Gastroesophageal sphincter (tissue), 4 donors: Measurements from ENCODE around the gene SETSIP. TPM values are rescaled to one million over a fixed set of nuclear protein-coding genes. Genes with fewer than 3 reads are reported as not detected.

Experiments
- ATAC-seq: fragments of 150-250 bp; one replicate; pipeline ENCODE4 v1.9.1; 2016; ENCODE audit warnings: mild to moderate bottlenecking, moderate library complexity
- H3K27ac ChIP-seq, 4 donors: fragments of 200-600 bp; sonication (generic) in 3 of 4; 1 replicate in 3 of 4; 2 replicates in 1 of 4; pipeline ENCODE4 v1.5.1; 2016 to 2019
- H3K27me3 ChIP-seq: fragments of 200-600 bp; sonication (generic); one replicate; pipeline ENCODE4 v1.5.1; 2019
- H3K36me3 ChIP-seq, 2 donors: fragments of 200-600 bp; sonication (generic); one replicate each; pipeline ENCODE4 v1.5.1; 2019; ENCODE audit warnings: control low read depth in 1 of 2
- H3K4me1 ChIP-seq, 3 donors: fragments of 200-600 bp; sonication (generic); 1 replicate in 2 of 3; 2 replicates in 1 of 3; pipeline ENCODE4 v1.5.1; 2016 to 2019; ENCODE audit warnings: control low read depth in 2 of 3
- H3K4me3 ChIP-seq, 2 donors: fragments of 200-600 bp; sonication (generic); one replicate each; pipeline ENCODE4 v1.5.1; 2019; ENCODE audit warnings: mild to moderate bottlenecking in 1 of 2, moderate library complexity in 1 of 2
- H3K9me3 ChIP-seq, 3 donors: fragments of 200-600 bp; sonication (generic); one replicate each; pipeline ENCODE4 v1.5.1; 2017 to 2019; ENCODE audit warnings: control low read depth in 2 of 3
- CTCF ChIP-seq, 4 experiments: fragments of 200-600 bp in 2 of 4; fragments of 450-650 bp in 2 of 4; sonication (generic) in 1 of 4; IDR thresholded peaks; one replicate each; pipeline ENCODE4 v1.5.1; 2017 to 2019; ENCODE audit warnings: antibody characterized with exemption in 4 of 4, mild to moderate bottlenecking in 2 of 4, moderate library complexity in 2 of 4
- EP300 ChIP-seq: sonication (generic); formaldehyde crosslinking; IDR thresholded peaks from one replicate; pipeline ENCODE4 v1.6.1; 2017; ENCODE audit warnings: antibody characterized with exemption, mild to moderate bottlenecking
- POLR2A ChIP-seq, 2 donors: fragments of 450-650 bp; IDR thresholded peaks; one replicate each; pipeline ENCODE4 v1.6.1; 2017; ENCODE audit warnings: antibody characterized with exemption in 2 of 2, mild to moderate bottlenecking in 2 of 2, moderate library complexity in 1 of 2
- POLR2AphosphoS5 ChIP-seq: sonication (generic); formaldehyde crosslinking; IDR thresholded peaks from one replicate; pipeline ENCODE4 v1.6.1; 2017; ENCODE audit warnings: antibody characterized with exemption
- WGBS, 2 donors: methylation state at CpG; one replicate each; pipeline ENCODE4 v1.1.5; 2018; ENCODE audit warnings: low coverage in 1 of 2; 5-methylcytosine and 5-hydroxymethylcytosine counted together
- total RNA-seq, 4 donors: library from RNA; depleted of rRNA; stranded (reverse); fragments of >200 nt; gene quantifications; one replicate each; pipeline ENCODE4 v1.1.0, GENCODE V29; 2016

Gene SETSIP
- total RNA-seq, 4 donors from 2014 or later, result not detected

GRCh38 chr1:92105546-92106081 is 30.4 kb upstream of the SETSIP start:
- no peaks in the 10 kb centered on the region for H3K27me3 ChIP-seq
- no peak for ATAC-seq
- 71 to 74% methylated on average over 3 of the region's 3 CpGs for WGBS, 2 donors
- H3K36me3 ChIP-seq, result peaks cover 0 to 44% of the 10 kb centered on the region in 2 donors
- H3K27ac ChIP-seq, result no peak overlapping the region
- TF ChIP-seq POLR2AphosphoS5 (no peak), EP300 (no peak), POLR2A (IDR thresholded peaks at IDR 0.05) (no peak), CTCF (IDR thresholded peaks at IDR 0.05) (no peak)
- H3K4me3 ChIP-seq, result no peak overlapping the region
- no peaks in the 10 kb centered on the region for H3K4me1 ChIP-seq
- H3K9me3 ChIP-seq, result no peaks in the 10 kb centered on the region

GRCh38 chr1:92096317-92096716 is 21.1 kb upstream of the SETSIP start:
- H3K9me3 ChIP-seq, result no peaks in the 10 kb centered on the region
- no peaks in the 10 kb centered on the region for H3K4me1 ChIP-seq
- ATAC-seq, result no peak
- no peak for TF ChIP-seq CTCF (IDR thresholded peaks at IDR 0.05)
- TF ChIP-seq POLR2AphosphoS5, result no peak
- TF ChIP-seq EP300, result no peak
- peaks cover 0 to 17% of the 10 kb centered on the region in 2 donors for H3K36me3 ChIP-seq
- no peaks in the 10 kb centered on the region for H3K27me3 ChIP-seq
- H3K4me3 ChIP-seq, result no peak overlapping the region
- H3K27ac ChIP-seq, result no peak overlapping the region

GRCh38 chr1:92095874-92096273 is 20.7 kb upstream of the SETSIP start:
- Histone ChIP-seq H3K27me3 (no peaks in the 10 kb centered on the region), H3K4me3 (no peak overlapping the region), H3K9me3 (no peaks in the 10 kb centered on the region), H3K4me1 (no peaks in the 10 kb centered on the region), H3K36me3 (peaks cover 0 to 17% of the 10 kb centered on the region in 2 donors), H3K27ac (no peak overlapping the region)
- WGBS, 2 donors, result 60 to 88% methylated on average over 1 to 4 of the region's 5 CpGs
- no peak for TF ChIP-seq CTCF (IDR thresholded peaks at IDR 0.05)
- no peak for TF ChIP-seq POLR2AphosphoS5
- TF ChIP-seq EP300, result no peak
- TF ChIP-seq POLR2A (IDR thresholded peaks at IDR 0.05), result no peak
- no peak for ATAC-seq

- peaks cover 0 to 25% of the 10 kb centered on the region in 2 donors for H3K36me3 ChIP-seq
- ATAC-seq, result no peak
Observed at GRCh38 chr1:92094595-92094994, 19.4 kb upstream of the SETSIP start.

More at GRCh38 chr1:92094595-92094994, 19.4 kb upstream of the SETSIP start:
- H3K27ac ChIP-seq, result no peak overlapping the region
- no peak for TF ChIP-seq POLR2AphosphoS5
- TF ChIP-seq POLR2A (IDR thresholded peaks at IDR 0.05), result no peak
- no peak for TF ChIP-seq EP300
- no peak for TF ChIP-seq CTCF (IDR thresholded peaks at IDR 0.05)
- H3K4me3 ChIP-seq, result no peak overlapping the region
- WGBS, 2 donors, result 82 to 100% methylated on average over 1 of the region's 1 CpG
- no peaks in the 10 kb centered on the region for H3K4me1 ChIP-seq
- H3K27me3 ChIP-seq, result no peaks in the 10 kb centered on the region
- H3K9me3 ChIP-seq, result no peaks in the 10 kb centered on the region
